ENCODE data around the gene SH2D4B.

Gene SH2D4B

GRCh38 chr10:80669485-80669884 lies 131.8 kb downstream of the SH2D4B start:
- Histone ChIP-seq H3K27ac (replicated peaks) (no peak overlapping the region), H3K27me3 (ENCODE audit: insufficient read depth, poor library complexity, severe bottlenecking) (no peaks in the 10 kb centered on the region), H3K4me3 (replicated peaks; ENCODE audit: insufficient read depth, low read length) (no peak overlapping the region)
- TF ChIP-seq REST (IDR thresholded peaks at IDR 0.05; ENCODE audit: insufficient replicate concordance, low read depth) (no peak), SPI1 (IDR thresholded peaks at IDR 0.05; ENCODE audit: borderline replicate concordance, low read depth) (no peak), POLR2AphosphoS5 (IDR thresholded peaks at IDR 0.05; ENCODE audit: low read depth) (no peak), CTCF (IDR thresholded peaks at IDR 0.05; ENCODE audit: insufficient read depth, low read length) (no peak), GABPA (IDR thresholded peaks at IDR 0.05; ENCODE audit: low read depth) (no peak)
- no peak for DNase-seq (ENCODE audit: low read depth in 1 of 2, low spot score in 1 of 2)

GRCh38 chr10:80670774-80671173 lies 133.1 kb downstream of the SH2D4B start:
- no peak overlapping the region for H3K4me3 ChIP-seq (replicated peaks; ENCODE audit: insufficient read depth, low read length)
- H3K27me3 ChIP-seq (ENCODE audit: insufficient read depth, poor library complexity, severe bottlenecking): no peaks in the 10 kb centered on the region
- TF ChIP-seq REST (IDR thresholded peaks at IDR 0.05; ENCODE audit: insufficient replicate concordance, low read depth) (no peak), CTCF (IDR thresholded peaks at IDR 0.05; ENCODE audit: insufficient read depth, low read length) (no peak), POLR2AphosphoS5 (IDR thresholded peaks at IDR 0.05; ENCODE audit: low read depth) (no peak), SPI1 (IDR thresholded peaks at IDR 0.05; ENCODE audit: borderline replicate concordance, low read depth) (no peak), GABPA (IDR thresholded peaks at IDR 0.05; ENCODE audit: low read depth) (no peak)
- no peak for DNase-seq (ENCODE audit: low read depth in 1 of 2, low spot score in 1 of 2)
- no peak overlapping the region for H3K27ac ChIP-seq (replicated peaks)

GRCh38 chr10:80671847-80672246 lies 134.1 kb downstream of the SH2D4B start:
- TF ChIP-seq SPI1 (IDR thresholded peaks at IDR 0.05; ENCODE audit: borderline replicate concordance, low read depth): no peak
- TF ChIP-seq CTCF (IDR thresholded peaks at IDR 0.05; ENCODE audit: insufficient read depth, low read length): no peak
- no peak for TF ChIP-seq GABPA (IDR thresholded peaks at IDR 0.05; ENCODE audit: low read depth)
- no peak for TF ChIP-seq REST (IDR thresholded peaks at IDR 0.05; ENCODE audit: insufficient replicate concordance, low read depth)
- TF ChIP-seq POLR2AphosphoS5 (IDR thresholded peaks at IDR 0.05; ENCODE audit: low read depth): no peak
- Histone ChIP-seq H3K27ac (replicated peaks) (no peak overlapping the region), H3K27me3 (ENCODE audit: insufficient read depth, poor library complexity, severe bottlenecking) (no peaks in the 10 kb centered on the region), H3K4me3 (replicated peaks; ENCODE audit: insufficient read depth, low read length) (no peak overlapping the region)
- no peak for DNase-seq (ENCODE audit: low read depth in 1 of 2, low spot score in 1 of 2)

All from HL-60 (cell line).